DND-41 (cell line): Measurements from ENCODE around the gene CRY1.

Experiments used
- ATAC-seq: fragments of 200-7000 bp; cut with Tn5 transposase; 3 replicates; pipeline ENCODE4 v1.9.1; 2021; ENCODE audit warnings: low read depth; ENCODE audit not compliant: insufficient read depth
- DNase-seq: peaks from one replicate; pipeline ENCODE4 v3.0.0-alpha.2; 2020
- H2AFZ ChIP-seq: 2 replicates; pipeline ENCODE4 v1.6.0; 2012; ENCODE audit warnings: low read depth, low read length
- H3K27ac ChIP-seq: 2 replicates; pipeline ENCODE4 v1.5.1; 2012; ENCODE audit warnings: low read length, inconsistent platforms
- H3K27me3 ChIP-seq: fragments of 200-600 bp; sonication (generic); 2 replicates; pipeline ENCODE4 v1.6.0; 2012; ENCODE audit warnings: low read length, mild to moderate bottlenecking, inconsistent platforms; ENCODE audit not compliant: insufficient read depth, poor library complexity
- H3K36me3 ChIP-seq: 2 replicates; pipeline ENCODE4 v1.5.1; 2012; ENCODE audit warnings: low read length, inconsistent platforms; ENCODE audit not compliant: insufficient read depth
- H3K4me1 ChIP-seq: 2 replicates; pipeline ENCODE4 v1.5.1; 2012; ENCODE audit warnings: mild to moderate bottlenecking, low read length; ENCODE audit not compliant: insufficient read depth
- H3K4me2 ChIP-seq: 2 replicates; pipeline ENCODE4 v1.6.0; 2012; ENCODE audit warnings: mild to moderate bottlenecking, moderate library complexity, low read length, inconsistent platforms; ENCODE audit not compliant: insufficient read depth
- H3K4me3 ChIP-seq, 2 experiments: fragments of 200-600 bp in 1 of 2; shearing (Covaris generic) in 1 of 2; 2 replicates each; pipeline ENCODE4 v1.5.1; 2012 to 2016; ENCODE audit warnings: inconsistent platforms in 2 of 2, low read length in 2 of 2, mild to moderate bottlenecking in 2 of 2, low read depth in 1 of 2, moderate library complexity in 1 of 2
- H3K79me2 ChIP-seq: 2 replicates; pipeline ENCODE4 v1.6.0; 2012; ENCODE audit warnings: low read length, inconsistent platforms; ENCODE audit not compliant: insufficient read depth
- H3K9ac ChIP-seq: 2 replicates; pipeline ENCODE4 v1.6.0; 2012; ENCODE audit warnings: low read depth, mild to moderate bottlenecking, inconsistent platforms, low read length, moderate library complexity
- H3K9me3 ChIP-seq: 2 replicates; pipeline ENCODE4 v1.5.1; 2012; ENCODE audit warnings: low read length, moderate library complexity, mild to moderate bottlenecking, inconsistent platforms; ENCODE audit not compliant: insufficient read depth, severe bottlenecking
- H4K20me1 ChIP-seq: 2 replicates; pipeline ENCODE4 v1.6.0; 2012; ENCODE audit warnings: low read length; ENCODE audit not compliant: insufficient read depth
- EZH2 ChIP-seq: IDR thresholded peaks from 3 replicates; pipeline ENCODE4 v1.6.1; 2012; ENCODE audit warnings: borderline replicate concordance, low read depth, mild to moderate bottlenecking, moderate library complexity, low read length, inconsistent platforms; ENCODE audit not compliant: severe bottlenecking
- TF ChIP-seq, protein P1 (sequence below): IDR thresholded peaks from 2 replicates; pipeline ENCODE4 v1.5.1; 2012; ENCODE audit warnings: borderline replicate concordance, low read length, moderate library complexity, mild to moderate bottlenecking; ENCODE audit not compliant: poor library complexity, severe bottlenecking; ENCODE audit errors: extremely low read depth

The CRY1 gene

DNA sequence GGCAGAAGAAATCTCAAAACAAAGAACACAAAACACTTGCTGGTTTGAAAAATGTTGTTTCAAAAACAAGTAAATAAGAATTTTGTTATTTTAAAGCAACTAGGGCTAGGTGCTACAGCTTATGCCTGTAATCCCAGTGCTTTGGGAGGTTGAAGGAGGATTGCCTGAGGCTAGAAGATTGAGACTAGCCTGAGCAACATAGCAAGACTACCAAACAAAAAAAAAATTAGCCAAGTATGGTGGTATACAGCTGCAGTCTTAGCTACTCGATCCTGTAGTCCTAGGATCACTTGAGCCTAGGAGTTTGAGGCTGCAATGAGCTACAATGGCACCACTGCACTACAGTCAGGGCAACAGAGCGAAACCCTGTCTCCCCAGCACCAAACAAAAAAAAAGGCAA is 73.8 kb downstream of the CRY1 start:
- no peaks in the 10 kb centered on the region for H3K27me3 ChIP-seq
- no peak overlapping the region for H3K4me3 ChIP-seq
- no peaks in the 10 kb centered on the region for H3K9me3 ChIP-seq
- H3K4me2 ChIP-seq: no peak overlapping the region
- no peak overlapping the region for H3K27ac ChIP-seq
- no peak overlapping the region for H2AFZ ChIP-seq
- TF ChIP-seq, protein P1, sequence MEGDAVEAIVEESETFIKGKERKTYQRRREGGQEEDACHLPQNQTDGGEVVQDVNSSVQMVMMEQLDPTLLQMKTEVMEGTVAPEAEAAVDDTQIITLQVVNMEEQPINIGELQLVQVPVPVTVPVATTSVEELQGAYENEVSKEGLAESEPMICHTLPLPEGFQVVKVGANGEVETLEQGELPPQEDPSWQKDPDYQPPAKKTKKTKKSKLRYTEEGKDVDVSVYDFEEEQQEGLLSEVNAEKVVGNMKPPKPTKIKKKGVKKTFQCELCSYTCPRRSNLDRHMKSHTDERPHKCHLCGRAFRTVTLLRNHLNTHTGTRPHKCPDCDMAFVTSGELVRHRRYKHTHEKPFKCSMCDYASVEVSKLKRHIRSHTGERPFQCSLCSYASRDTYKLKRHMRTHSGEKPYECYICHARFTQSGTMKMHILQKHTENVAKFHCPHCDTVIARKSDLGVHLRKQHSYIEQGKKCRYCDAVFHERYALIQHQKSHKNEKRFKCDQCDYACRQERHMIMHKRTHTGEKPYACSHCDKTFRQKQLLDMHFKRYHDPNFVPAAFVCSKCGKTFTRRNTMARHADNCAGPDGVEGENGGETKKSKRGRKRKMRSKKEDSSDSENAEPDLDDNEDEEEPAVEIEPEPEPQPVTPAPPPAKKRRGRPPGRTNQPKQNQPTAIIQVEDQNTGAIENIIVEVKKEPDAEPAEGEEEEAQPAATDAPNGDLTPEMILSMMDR: no peak
- no peaks in the 10 kb centered on the region for H4K20me1 ChIP-seq
- no peak overlapping the region for H3K9ac ChIP-seq
- no peak for DNase-seq
- ATAC-seq: no peak
- H3K4me1 ChIP-seq: no peaks in the 10 kb centered on the region
- no peaks in the 10 kb centered on the region for H3K79me2 ChIP-seq
- H3K36me3 ChIP-seq: peaks cover 19% of the 10 kb centered on the region; the same call in 1 of the 2 replicates

DNA sequence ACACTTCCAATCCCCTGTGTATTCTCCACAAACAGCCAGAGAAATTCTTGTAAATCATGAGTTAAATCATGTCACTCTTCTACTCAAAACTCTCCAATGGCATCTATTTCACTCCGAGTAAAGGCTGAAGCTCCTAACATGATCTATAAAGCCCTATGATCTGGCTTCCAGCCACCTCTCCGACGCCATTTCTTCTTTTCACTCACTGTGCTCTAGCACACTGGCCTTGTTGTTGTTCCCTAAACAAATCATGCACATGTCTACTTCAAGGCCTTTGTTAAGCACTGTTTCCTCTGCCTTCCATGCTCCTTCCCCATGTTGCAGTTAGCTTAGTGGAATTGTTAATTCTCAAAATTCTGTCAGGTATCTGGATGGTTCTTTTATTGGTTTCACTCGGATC is 76.3 kb downstream of the CRY1 start:
- Histone ChIP-seq H3K4me2 (no peak overlapping the region), H3K36me3 (peaks cover 23% of the 10 kb centered on the region; the same call in 1 of the 2 replicates), H3K79me2 (no peaks in the 10 kb centered on the region), H3K4me1 (no peaks in the 10 kb centered on the region), H3K9ac (no peak overlapping the region), H2AFZ (no peak overlapping the region), H3K4me3 (no peak overlapping the region), H3K27ac (no peak overlapping the region), H4K20me1 (no peaks in the 10 kb centered on the region), H3K27me3 (no peaks in the 10 kb centered on the region), H3K9me3 (no peaks in the 10 kb centered on the region)
- TF ChIP-seq, protein P1: no peak
- TF ChIP-seq EZH2: no peak
- DNase-seq: no peak
- ATAC-seq: no peak

DNA sequence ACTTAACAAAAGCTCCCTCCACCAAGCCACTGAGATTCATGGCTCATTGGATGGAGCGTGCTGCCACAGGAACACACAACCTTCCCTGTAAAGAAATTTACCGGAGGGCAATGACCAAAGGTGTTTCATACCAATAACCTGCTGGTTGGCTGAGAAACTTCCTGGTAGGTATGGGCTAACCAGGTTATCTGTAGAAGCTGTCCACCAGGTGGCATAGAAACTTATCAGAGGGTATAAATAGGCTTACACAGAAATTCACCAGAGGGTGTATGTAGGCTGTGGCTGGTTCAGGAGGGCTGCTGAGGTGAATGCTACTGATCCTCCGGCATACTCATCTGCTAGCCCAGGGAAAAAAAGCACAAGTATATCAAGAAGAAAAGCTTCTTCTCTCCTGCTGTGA is 79.3 kb downstream of the CRY1 start:
- Histone ChIP-seq H3K4me2 (no peak overlapping the region), H3K27me3 (no peaks in the 10 kb centered on the region), H4K20me1 (no peaks in the 10 kb centered on the region), H3K9me3 (peaks cover 2% of the 10 kb centered on the region), H3K9ac (no peak overlapping the region), H3K36me3 (peaks cover 11% of the 10 kb centered on the region; the same call in 1 of the 2 replicates), H3K4me1 (no peaks in the 10 kb centered on the region), H3K79me2 (no peaks in the 10 kb centered on the region), H3K27ac (no peak overlapping the region), H3K4me3 (no peak overlapping the region), H2AFZ (no peak overlapping the region)
- no peak for TF ChIP-seq EZH2
- TF ChIP-seq, protein P1: no peak
- DNase-seq: no peak
- no peak for ATAC-seq

DNA sequence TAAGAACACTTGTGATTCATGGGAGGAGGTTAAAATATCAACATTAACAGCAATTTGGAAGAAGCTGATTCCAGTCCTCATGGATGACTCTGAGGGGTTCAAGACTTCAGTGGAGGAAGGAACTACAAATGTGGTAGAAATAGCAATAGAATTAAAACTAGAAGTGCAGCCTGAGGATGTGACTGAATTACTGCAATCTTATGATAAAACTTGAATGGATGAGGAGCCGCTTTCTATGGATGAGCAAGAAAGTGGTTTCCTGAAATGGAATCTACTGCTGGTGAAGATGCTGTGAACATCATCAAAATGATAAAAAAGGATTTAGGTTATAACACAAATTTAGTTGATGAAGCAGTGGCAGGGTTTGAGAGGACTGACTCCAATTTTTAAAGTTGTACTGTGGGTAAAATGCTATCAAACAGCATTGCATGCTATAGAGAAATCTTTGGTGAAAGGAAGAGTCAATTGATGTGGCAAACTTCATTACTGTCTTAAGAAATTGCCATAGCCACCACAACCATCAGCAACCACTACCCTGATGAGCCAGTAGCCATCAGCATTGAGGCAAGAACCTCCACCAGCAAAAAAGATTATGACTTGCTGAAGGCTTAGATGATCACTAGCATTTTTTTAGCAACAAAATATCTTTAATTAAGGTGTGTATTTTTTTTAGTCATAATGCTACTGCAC is 80.5 kb downstream of the CRY1 start:
- H3K27ac ChIP-seq: no peak overlapping the region
- no peaks in the 10 kb centered on the region for H3K4me1 ChIP-seq
- H4K20me1 ChIP-seq: no peaks in the 10 kb centered on the region
- H3K9me3 ChIP-seq: peaks cover 2% of the 10 kb centered on the region
- no peak overlapping the region for H2AFZ ChIP-seq
- no peak overlapping the region for H3K4me2 ChIP-seq
- H3K79me2 ChIP-seq: no peaks in the 10 kb centered on the region
- H3K36me3 ChIP-seq: peaks cover 11% of the 10 kb centered on the region; the same call in 1 of the 2 replicates
- no peak overlapping the region for H3K4me3 ChIP-seq
- no peak overlapping the region for H3K9ac ChIP-seq
- H3K27me3 ChIP-seq: no peaks in the 10 kb centered on the region
- TF ChIP-seq, protein P1: no peak
- no peak for TF ChIP-seq EZH2
- no peak for ATAC-seq
- DNase-seq: no peak
